Brain pericyte (primary cell): ENCODE measurements around the gene TMEM222.

Experiments used
- DNase-seq: peaks from one replicate; pipeline ENCODE4 v3.0.0-alpha.2; 2012; ENCODE audit warnings: low read depth, low spot score

Gene TMEM222

GRCh38 chr1:27342391-27342777 lies 20.4 kb downstream of the TMEM222 start:
- no peak for DNase-seq

- no peak for DNase-seq
These were observed 21.0 kb downstream of the TMEM222 start for GRCh38 chr1:27342778-27343638.

- DNase-seq: no peak
These were observed 21.7 kb downstream of the TMEM222 start for GRCh38 chr1:27343639-27344025.

GRCh38 chr1:27345272-27345671 lies 23.3 kb downstream of the TMEM222 start:
- DNase-seq: no peak

GRCh38 chr1:27346357-27346756 lies 24.4 kb downstream of the TMEM222 start:
- no peak for DNase-seq

GRCh38 chr1:27346991-27347624 lies 25.1 kb downstream of the TMEM222 start:
- DNase-seq: no peak

- no peak for DNase-seq
These were observed 27.2 kb downstream of the TMEM222 start for GRCh38 chr1:27348861-27349783.

- no peak for DNase-seq
These were observed 28.1 kb downstream of the TMEM222 start for GRCh38 chr1:27349784-27350662.

- DNase-seq: no peak
These were observed 28.9 kb downstream of the TMEM222 start for GRCh38 chr1:27350663-27351540.

GRCh38 chr1:27351541-27352107 lies 29.7 kb downstream of the TMEM222 start:
- DNase-seq: no peak

- DNase-seq: no peak
These were observed 31.2 kb downstream of the TMEM222 start for GRCh38 chr1:27353166-27353565.

- no peak for DNase-seq
These were observed 31.7 kb downstream of the TMEM222 start for GRCh38 chr1:27353629-27354028.

- no peak for DNase-seq
These were observed 33.7 kb downstream of the TMEM222 start for GRCh38 chr1:27355683-27356082.

- no peak for DNase-seq
These were observed 34.3 kb downstream of the TMEM222 start for GRCh38 chr1:27356277-27356618.

- no peak for DNase-seq
These were observed 34.8 kb downstream of the TMEM222 start for GRCh38 chr1:27356619-27357280.

GRCh38 chr1:27357281-27358037 lies 35.5 kb downstream of the TMEM222 start:
- no peak for DNase-seq

- no peak for DNase-seq
These were observed 36.3 kb downstream of the TMEM222 start for GRCh38 chr1:27358038-27358927.

GRCh38 chr1:27358928-27359313 lies 37.0 kb downstream of the TMEM222 start:
- no peak for DNase-seq
